ENCODE data around the gene SIRT3.
"Not testable (repeated sequence)": the region's sequence is repeated elsewhere in the genome, so short reads cannot be mapped to it uniquely, and the experiment has no call there.

Gene SIRT3

GRCh38 chr11:279040-279965, 43.2 kb upstream of the SIRT3 start:
- ATAC-seq (replicated peaks) (peak; percentile 42), DNase-seq (no peak)
- H3K9me3 Mint-ChIP-seq = no peaks in the 10 kb centered on the region
- no peaks in the 10 kb centered on the region for H3K36me3 Mint-ChIP-seq (ENCODE audit: insufficient read depth)
- H3K4me3 Mint-ChIP-seq = peak overlapping the region; percentile 83 to 87
- peaks cover 35 to 37% of the 10 kb centered on the region in 2 donors for H3K4me1 Mint-ChIP-seq (ENCODE audit: low read depth in 2 of 2)
- H3K27ac Mint-ChIP-seq = peak overlapping the region; percentile 38 to 44
- H3K27me3 Mint-ChIP-seq = peaks cover 7 to 26% of the 10 kb centered on the region in 2 donors

DNA sequence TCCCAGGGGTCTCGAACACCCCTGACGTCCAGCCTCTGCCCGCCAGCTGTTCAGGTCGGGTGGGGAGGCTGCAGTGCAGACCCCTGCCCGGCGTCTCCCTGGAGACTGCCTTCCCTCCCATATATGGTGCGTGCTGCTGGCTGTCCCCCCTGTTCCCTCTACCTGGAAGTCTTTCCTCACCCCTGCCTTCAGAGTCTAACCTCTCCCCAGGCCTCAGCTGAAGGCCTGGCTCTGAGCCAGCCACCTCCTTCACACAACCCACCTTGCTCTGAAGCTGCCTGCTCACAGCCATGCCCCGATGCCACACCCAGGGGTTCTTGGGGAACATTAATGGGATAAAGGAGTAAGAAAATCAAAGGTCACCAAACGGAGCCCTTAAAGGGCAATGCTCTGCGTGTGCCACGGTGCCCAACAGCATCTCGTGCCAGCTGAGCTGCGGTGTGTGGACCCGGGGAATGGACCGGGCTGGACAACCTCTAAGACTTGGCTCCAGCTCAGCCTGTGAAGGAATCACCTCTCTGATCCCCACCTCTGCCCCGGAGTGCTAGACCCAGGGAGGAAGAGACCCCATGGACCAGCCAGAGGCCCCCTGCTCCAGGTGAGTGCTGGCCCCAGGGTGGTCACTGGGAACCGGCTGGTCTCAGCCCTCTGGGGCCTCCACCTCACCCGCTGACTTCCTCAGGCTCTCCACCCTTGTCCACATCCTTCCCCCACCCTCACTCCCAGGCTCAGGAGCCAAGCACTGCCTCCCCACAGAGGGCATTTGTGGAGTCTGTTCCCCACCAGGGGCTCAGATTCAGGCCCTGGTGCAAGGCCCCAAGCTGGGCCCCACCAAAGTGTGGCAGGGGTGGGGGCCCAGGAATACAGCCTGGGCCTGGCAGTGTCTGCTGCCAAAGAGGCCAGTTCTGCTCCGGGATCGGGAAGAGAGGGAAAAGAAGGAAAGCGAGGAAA, 42.1 kb upstream of the SIRT3 start, which contains the start of gene NLRP6:
TSS of gene NLRP6 (plus strand) at position 407 of the 951 bp plus-strand sequence. CDS start at position 570, 163 bp downstream.
- no peak for ATAC-seq (replicated peaks)
- DNase-seq = no peak
- H3K4me3 Mint-ChIP-seq = peak within 1 kb of the TSS; percentile 83 to 87
- peaks cover 31 to 35% of the 10 kb centered on the region in 2 donors for H3K4me1 Mint-ChIP-seq (ENCODE audit: low read depth in 2 of 2)
- H3K36me3 Mint-ChIP-seq (ENCODE audit: insufficient read depth) = no peaks in the 10 kb centered on the region
- peaks cover 7 to 26% of the 10 kb centered on the region in 2 donors for H3K27me3 Mint-ChIP-seq
- peak within 1 kb of the TSS in 1 of 2 donors; percentile 38 for H3K27ac Mint-ChIP-seq
- no peaks in the 10 kb centered on the region for H3K9me3 Mint-ChIP-seq

GRCh38 chr11:276219-276618, 40.1 kb upstream of the SIRT3 start:
- ATAC-seq (replicated peaks) (no peak), DNase-seq (no peak)
- no peak overlapping the region for H3K27ac Mint-ChIP-seq
- H3K4me3 Mint-ChIP-seq = no peak overlapping the region
- H3K27me3 Mint-ChIP-seq = peaks cover 0 to 6% of the 10 kb centered on the region in 2 donors
- H3K36me3 Mint-ChIP-seq (ENCODE audit: insufficient read depth) = no peaks in the 10 kb centered on the region
- peaks cover 17 to 21% of the 10 kb centered on the region in 2 donors for H3K4me1 Mint-ChIP-seq (ENCODE audit: low read depth in 2 of 2)
- no peaks in the 10 kb centered on the region for H3K9me3 Mint-ChIP-seq

DNA sequence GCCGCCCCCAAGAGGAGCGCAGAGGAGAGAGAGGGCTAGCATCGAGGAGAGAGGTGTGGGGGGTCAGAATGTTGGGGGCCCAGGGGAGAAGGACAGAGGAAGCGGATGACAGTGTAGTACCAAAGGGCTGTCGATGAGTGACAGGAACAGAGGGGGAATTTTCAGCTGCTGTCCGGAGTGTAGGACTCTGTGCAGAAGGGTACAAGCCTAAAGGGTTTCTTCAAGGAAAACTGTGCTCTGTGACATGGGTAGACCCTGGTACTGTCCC, 36.7 kb upstream of the SIRT3 start:
- Mint-ChIP-seq H3K4me1 (ENCODE audit: low read depth in 2 of 2) (peaks cover 27 to 29% of the 10 kb centered on the region in 2 donors), H3K27ac (peak overlapping the region in 1 of 2 donors; percentile 65), H3K9me3 (no peaks in the 10 kb centered on the region), H3K27me3 (no peaks in the 10 kb centered on the region), H3K4me3 (no peak overlapping the region), H3K36me3 (ENCODE audit: insufficient read depth) (peaks cover 21% of the 10 kb centered on the region)
- DNase-seq = no peak
- no peak for ATAC-seq (replicated peaks)

GRCh38 chr11:272195-272930, 36.2 kb upstream of the SIRT3 start:
- H3K27ac Mint-ChIP-seq = peak overlapping the region; percentile 62 to 65
- peaks cover 25 to 29% of the 10 kb centered on the region in 2 donors for H3K4me1 Mint-ChIP-seq (ENCODE audit: low read depth in 2 of 2)
- H3K4me3 Mint-ChIP-seq = no peak overlapping the region
- peaks cover 24% of the 10 kb centered on the region for H3K36me3 Mint-ChIP-seq (ENCODE audit: insufficient read depth)
- H3K27me3 Mint-ChIP-seq = no peaks in the 10 kb centered on the region
- DNase-seq (no peak), ATAC-seq (replicated peaks) (no peak)
- no peaks in the 10 kb centered on the region for H3K9me3 Mint-ChIP-seq

- Mint-ChIP-seq H3K27ac (no peak overlapping the region), H3K4me1 (ENCODE audit: low read depth in 2 of 2) (peaks cover 27 to 30% of the 10 kb centered on the region in 2 donors), H3K36me3 (ENCODE audit: insufficient read depth) (peaks cover 32% of the 10 kb centered on the region), H3K27me3 (no peaks in the 10 kb centered on the region), H3K4me3 (no peak overlapping the region), H3K9me3 (no peaks in the 10 kb centered on the region)
- no peak for ATAC-seq (replicated peaks)
- no peak for DNase-seq
Measured at GRCh38 chr11:271319-271715, 35.2 kb upstream of the SIRT3 start.

DNA sequence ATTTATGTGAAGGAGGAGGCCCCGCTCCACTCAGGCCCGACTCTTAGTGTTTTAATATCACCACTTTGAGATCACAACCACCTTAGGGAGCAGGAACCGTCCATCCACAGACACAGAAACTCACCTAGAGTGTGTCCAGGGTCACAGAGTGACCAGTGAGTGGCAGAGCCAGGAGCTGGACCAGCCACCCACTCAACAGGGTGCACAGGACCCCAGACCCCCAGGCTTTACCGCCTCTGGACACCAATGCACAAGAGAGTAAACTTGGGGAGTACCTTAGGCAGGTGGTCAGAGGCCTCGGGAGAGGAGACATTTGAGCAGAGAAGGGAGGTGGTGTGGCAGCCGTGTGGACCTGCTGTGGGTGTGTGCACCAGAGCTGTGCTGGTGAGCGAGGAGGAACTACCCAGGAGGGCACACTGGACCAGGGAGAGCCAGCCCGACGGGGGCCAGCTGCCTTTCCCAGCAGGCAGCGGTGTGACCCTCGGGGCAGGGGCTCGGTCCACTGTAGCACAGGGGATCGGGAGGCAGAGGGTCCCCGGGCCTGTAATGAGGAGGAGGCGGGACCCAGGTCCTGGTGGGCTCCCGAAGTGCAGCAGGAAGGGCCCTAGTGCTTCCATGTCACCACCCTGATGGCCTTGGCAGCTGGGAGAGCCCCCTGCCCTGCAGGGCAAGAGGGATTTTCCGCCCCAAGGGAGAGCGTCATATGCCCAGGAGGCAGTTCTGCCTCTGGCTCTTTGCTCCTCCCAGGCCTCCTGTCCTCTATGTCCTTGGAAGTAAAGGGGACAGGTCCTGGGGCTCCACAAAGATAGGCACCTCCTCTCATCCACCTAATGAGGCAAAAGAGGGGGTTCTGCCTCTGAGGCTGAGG, 34.5 kb upstream of the SIRT3 start:
- H3K4me1 Mint-ChIP-seq (ENCODE audit: low read depth in 2 of 2) = peaks cover 27 to 30% of the 10 kb centered on the region in 2 donors
- no peaks in the 10 kb centered on the region for H3K27me3 Mint-ChIP-seq
- no peak for DNase-seq
- no peak overlapping the region for H3K4me3 Mint-ChIP-seq
- no peak for ATAC-seq (replicated peaks)
- no peaks in the 10 kb centered on the region for H3K9me3 Mint-ChIP-seq
- peak overlapping the region in 1 of 2 donors; percentile 92 for H3K27ac Mint-ChIP-seq
- peaks cover 32% of the 10 kb centered on the region for H3K36me3 Mint-ChIP-seq (ENCODE audit: insufficient read depth)

DNA sequence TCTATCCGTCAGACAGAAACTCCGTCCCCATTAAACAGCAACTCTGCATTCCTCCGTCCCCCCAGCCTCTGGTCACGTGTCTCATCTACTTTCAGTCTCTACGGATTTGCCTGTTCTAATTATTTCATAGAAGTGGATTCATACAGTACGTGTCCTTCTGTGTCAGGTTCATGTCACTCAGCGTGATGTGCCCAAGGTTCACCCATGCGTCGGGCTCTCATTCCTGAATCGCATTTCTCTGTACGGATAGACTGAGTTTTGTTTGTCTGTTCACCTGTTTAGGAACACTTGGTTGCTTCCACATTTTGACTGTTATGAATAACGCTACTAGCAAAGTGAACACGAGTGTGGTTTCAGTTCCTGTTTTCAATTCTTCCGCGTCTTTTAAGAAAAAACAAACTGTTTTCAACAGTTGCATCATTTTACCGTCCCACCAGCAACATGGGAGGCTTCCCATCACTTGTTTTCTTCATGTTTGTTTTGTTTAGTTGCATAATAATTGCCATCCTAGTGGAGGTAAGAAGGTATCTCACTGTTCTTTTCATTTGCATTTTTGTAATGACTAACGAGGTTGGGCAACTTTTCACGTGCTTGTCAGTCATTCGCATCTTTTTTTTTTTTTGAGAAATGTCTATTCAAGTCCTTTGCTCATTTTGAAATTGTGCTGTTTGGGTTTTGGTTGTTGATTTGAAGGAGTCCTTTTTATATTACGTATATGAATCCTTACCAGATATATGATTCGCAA, 33.2 kb upstream of the SIRT3 start:
- Mint-ChIP-seq H3K27me3 (no peaks in the 10 kb centered on the region), H3K36me3 (ENCODE audit: insufficient read depth) (peaks cover 35% of the 10 kb centered on the region), H3K4me3 (peak overlapping the region; percentile 89 to 92), H3K4me1 (ENCODE audit: low read depth in 2 of 2) (peaks cover 27 to 30% of the 10 kb centered on the region in 2 donors), H3K9me3 (no peaks in the 10 kb centered on the region), H3K27ac (peak overlapping the region; percentile 92 to 93)
- DNase-seq = peak in 1 of 3 experiments; percentile 65
- ATAC-seq (replicated peaks) = peak; percentile 71

DNA sequence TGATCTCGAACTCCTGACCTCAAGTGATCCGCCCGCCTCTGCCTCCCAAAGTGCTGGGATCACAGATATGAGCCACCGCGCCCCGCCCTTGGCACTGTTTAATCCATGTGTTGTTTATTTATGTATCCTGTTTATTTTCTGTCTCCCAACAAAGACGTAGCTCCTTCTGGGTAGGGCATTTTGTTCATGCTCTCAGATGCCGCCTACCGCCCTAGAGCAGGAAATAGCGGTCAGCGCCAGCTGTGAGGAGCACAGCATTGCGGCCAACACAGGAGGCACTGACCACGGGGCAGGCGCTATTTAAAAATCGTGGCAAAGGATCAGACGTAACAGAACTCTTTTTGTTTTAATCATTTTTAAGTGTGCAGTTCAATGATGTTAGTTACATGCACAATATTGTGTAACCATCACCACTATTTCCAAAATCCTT, 32.6 kb upstream of the SIRT3 start:
- peak; percentile 56 for ATAC-seq (replicated peaks)
- peaks cover 27 to 30% of the 10 kb centered on the region in 2 donors for H3K4me1 Mint-ChIP-seq (ENCODE audit: low read depth in 2 of 2)
- H3K27ac Mint-ChIP-seq = peak overlapping the region; percentile 92 to 93
- H3K36me3 Mint-ChIP-seq (ENCODE audit: insufficient read depth) = peaks cover 35% of the 10 kb centered on the region
- peak overlapping the region; percentile 89 to 92 for H3K4me3 Mint-ChIP-seq
- not testable (repeated sequence) for H3K9me3 Mint-ChIP-seq, H3K27me3 Mint-ChIP-seq
- DNase-seq = peak in 2 of 3 experiments; percentile 57

- no peaks in the 10 kb centered on the region for H3K27me3 Mint-ChIP-seq
- peak in 1 of 3 experiments; percentile 56 for DNase-seq
- H3K4me3 Mint-ChIP-seq = peak overlapping the region; percentile 89 to 92
- peaks cover 27 to 30% of the 10 kb centered on the region in 2 donors for H3K4me1 Mint-ChIP-seq (ENCODE audit: low read depth in 2 of 2)
- H3K27ac Mint-ChIP-seq = peak overlapping the region; percentile 92 to 93
- peak; percentile 30 for ATAC-seq (replicated peaks)
- H3K36me3 Mint-ChIP-seq (ENCODE audit: insufficient read depth) = peaks cover 35% of the 10 kb centered on the region
- no peaks in the 10 kb centered on the region for H3K9me3 Mint-ChIP-seq
Measured at GRCh38 chr11:267491-267994, 31.4 kb upstream of the SIRT3 start.

DNA sequence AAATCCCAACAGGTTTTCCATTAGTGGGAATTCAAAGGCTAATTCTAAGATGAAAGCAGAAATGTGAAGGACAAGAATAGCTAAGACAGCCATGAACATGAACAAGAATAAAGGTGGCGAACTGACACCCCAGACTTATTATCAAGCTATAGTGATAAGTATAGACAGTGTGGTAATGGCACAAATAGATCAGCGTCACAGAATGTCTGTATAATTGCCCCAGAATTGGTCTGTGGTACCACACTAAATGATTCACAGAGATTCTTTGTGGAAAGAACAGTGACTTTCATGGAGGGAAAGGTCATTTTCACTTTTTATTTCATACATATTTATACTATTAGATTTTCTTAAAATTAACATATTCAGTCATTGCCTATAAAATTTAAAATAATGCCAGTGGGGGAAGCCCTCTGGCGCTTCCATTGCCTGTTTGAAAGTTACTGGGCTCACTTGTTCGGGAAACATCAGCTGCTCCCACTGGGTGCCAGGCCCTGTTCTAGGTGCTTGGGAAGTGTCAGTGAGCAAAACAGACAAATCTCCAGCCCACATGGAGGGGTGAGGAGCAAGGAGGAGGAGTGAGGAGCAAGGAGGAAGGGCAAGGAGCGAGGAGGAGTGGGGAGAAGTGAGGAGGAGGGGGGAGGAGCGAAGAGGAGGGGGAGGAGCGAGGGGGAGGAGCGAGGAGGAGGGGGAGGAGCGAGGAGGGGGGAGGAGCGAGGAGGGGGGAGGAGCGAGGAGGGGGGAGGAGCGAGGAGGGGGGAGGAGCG, 30.7 kb upstream of the SIRT3 start:
- Mint-ChIP-seq H3K27me3 (no peaks in the 10 kb centered on the region), H3K27ac (peak overlapping the region; percentile 92 to 93), H3K9me3 (no peaks in the 10 kb centered on the region), H3K36me3 (ENCODE audit: insufficient read depth) (peaks cover 35% of the 10 kb centered on the region), H3K4me1 (ENCODE audit: low read depth in 2 of 2) (peaks cover 28% of the 10 kb centered on the region in 2 donors), H3K4me3 (peak overlapping the region; percentile 89 to 92)
- ATAC-seq (replicated peaks) = peak; percentile 37
- peak in 1 of 3 experiments; percentile 42 for DNase-seq
